Panc1 (cell line): Measurements from ENCODE around the gene B4GALT6. TPM values are rescaled to one million over a fixed set of nuclear protein-coding genes. Genes with fewer than 3 reads are reported as not detected.

Experiments used
- ATAC-seq: fragments of 200-7000 bp; cut with Tn5 transposase; 2 replicates; pipeline ENCODE4 v1.9.1; 2020; ENCODE audit warnings: mild to moderate bottlenecking, moderate library complexity
- BruUV-seq: library from RNA; stranded (reverse); fragments of 400-500 nt; replicated peaks from 2 replicates; lab custom pipeline; 2021; lab: Mats Ljungman, UMichigan
- CTCF ChIA-PET: fragments of 300-600 bp; sonication (Branson Sonifier 250); formaldehyde crosslinking; loops from one replicate; lab custom pipeline; 2022; ENCODE audit warnings: antibody characterized with exemption; lab: Charles Lee
- POLR2A ChIA-PET: fragments of 300-600 bp; sonication (Branson Sonifier 250); formaldehyde crosslinking; loops from one replicate; lab custom pipeline; 2022; ENCODE audit warnings: antibody characterized with exemption; lab: Charles Lee
- DNase-seq: peaks from one replicate; pipeline ENCODE4 v3.0.0-alpha.2; 2010; ENCODE audit warnings: low read depth, low spot score
- H3K27ac ChIP-seq: 2 replicates; pipeline ENCODE4 v1.5.1; 2011; ENCODE audit warnings: mild to moderate bottlenecking, low read length, inconsistent platforms
- H3K27me3 ChIP-seq: fragments of 200-500 bp; sonication (Bioruptor generic); 2 replicates; pipeline ENCODE4 v1.6.0; 2014; ENCODE audit warnings: low read length, inconsistent platforms; ENCODE audit not compliant: control insufficient read depth, insufficient read depth
- H3K36me3 ChIP-seq: fragments of 200-500 bp; sonication (Bioruptor generic); 2 replicates; pipeline ENCODE4 v1.5.1; 2014; ENCODE audit warnings: inconsistent platforms, mild to moderate bottlenecking, low read length, moderate library complexity; ENCODE audit not compliant: control insufficient read depth, insufficient read depth
- H3K4me1 ChIP-seq: 2 replicates; pipeline ENCODE4 v1.5.1; 2011; ENCODE audit warnings: inconsistent platforms, mild to moderate bottlenecking, low read length, moderate library complexity; ENCODE audit not compliant: control insufficient read depth, insufficient read depth
- H3K4me3 ChIP-seq, 2 experiments: 2 replicates each; pipeline ENCODE4 v1.5.1; 2011 to 2012; ENCODE audit warnings: low read depth in 2 of 2, low read length in 2 of 2, mild to moderate bottlenecking in 2 of 2, inconsistent platforms in 1 of 2, moderate library complexity in 1 of 2
- H3K9me3 ChIP-seq: fragments of 200-500 bp; sonication (Bioruptor generic); 2 replicates; pipeline ENCODE4 v1.5.1; 2014; ENCODE audit warnings: low read depth, mild to moderate bottlenecking, inconsistent platforms, low read length, moderate library complexity; ENCODE audit not compliant: control insufficient read depth, insufficient read depth
- POLR2AphosphoS5 ChIP-seq: IDR thresholded peaks from 2 replicates; pipeline ENCODE4 v1.6.1; 2012; ENCODE audit warnings: mild to moderate bottlenecking, low read depth, low read length, moderate library complexity
- REST ChIP-seq, 2 experiments: IDR thresholded peaks; 2 replicates each; pipeline ENCODE4 v1.6.1; 2011 to 2012; ENCODE audit warnings: low read depth in 2 of 2, control low read depth in 1 of 2, low read length in 1 of 2, mild to moderate bottlenecking in 1 of 2, moderate library complexity in 1 of 2; ENCODE audit not compliant: insufficient read depth in 1 of 2
- SIN3A ChIP-seq: IDR thresholded peaks from 2 replicates; pipeline ENCODE4 v1.6.1; 2012; ENCODE audit warnings: low read depth, mild to moderate bottlenecking, low read length, moderate library complexity, borderline replicate concordance; ENCODE audit not compliant: insufficient read depth
- TCF7L2 ChIP-seq: IDR thresholded peaks from 2 replicates; pipeline ENCODE4 v1.6.1; 2011; ENCODE audit warnings: mild to moderate bottlenecking, low read depth, low read length, inconsistent platforms
- in situ Hi-C: cut with HindIII; loops from 2 replicates; pipeline ENCODE4 v1.10.0; 2016; ENCODE audit warnings: low sequenced_read_pairs, low pct_unique_long_range_greater_than_20kb
- intact Hi-C: fragments of 100-400 bp; cut with micrococcal nuclease; formaldehyde crosslinking; loops from one replicate; pipeline ENCODE4 v1.10.0; 2022; ENCODE audit not compliant: unreplicated experiment
- total RNA-seq: library from RNA; stranded (reverse); gene quantifications from one replicate; pipeline ENCODE4 v1.2.1, GENCODE V29; 2021; ENCODE audit not compliant: unreplicated experiment
- TF ChIP-seq, protein P1 (sequence below): fragments of 450-650 bp; IDR thresholded peaks from 2 replicates; pipeline ENCODE4 v1.5.1; 2017; ENCODE audit warnings: mild to moderate bottlenecking

Gene B4GALT6
- total RNA-seq, 1 experiment from 2014 or later = 36.3 TPM

- ChIA-PET CTCF (no interaction called here), POLR2A (no interaction called here)
- TF ChIP-seq, protein P1, sequence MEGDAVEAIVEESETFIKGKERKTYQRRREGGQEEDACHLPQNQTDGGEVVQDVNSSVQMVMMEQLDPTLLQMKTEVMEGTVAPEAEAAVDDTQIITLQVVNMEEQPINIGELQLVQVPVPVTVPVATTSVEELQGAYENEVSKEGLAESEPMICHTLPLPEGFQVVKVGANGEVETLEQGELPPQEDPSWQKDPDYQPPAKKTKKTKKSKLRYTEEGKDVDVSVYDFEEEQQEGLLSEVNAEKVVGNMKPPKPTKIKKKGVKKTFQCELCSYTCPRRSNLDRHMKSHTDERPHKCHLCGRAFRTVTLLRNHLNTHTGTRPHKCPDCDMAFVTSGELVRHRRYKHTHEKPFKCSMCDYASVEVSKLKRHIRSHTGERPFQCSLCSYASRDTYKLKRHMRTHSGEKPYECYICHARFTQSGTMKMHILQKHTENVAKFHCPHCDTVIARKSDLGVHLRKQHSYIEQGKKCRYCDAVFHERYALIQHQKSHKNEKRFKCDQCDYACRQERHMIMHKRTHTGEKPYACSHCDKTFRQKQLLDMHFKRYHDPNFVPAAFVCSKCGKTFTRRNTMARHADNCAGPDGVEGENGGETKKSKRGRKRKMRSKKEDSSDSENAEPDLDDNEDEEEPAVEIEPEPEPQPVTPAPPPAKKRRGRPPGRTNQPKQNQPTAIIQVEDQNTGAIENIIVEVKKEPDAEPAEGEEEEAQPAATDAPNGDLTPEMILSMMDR = no peak
- TF ChIP-seq TCF7L2 (no peak), POLR2AphosphoS5 (no peak), SIN3A (no peak)
- H3K27me3 ChIP-seq = no peaks in the 10 kb centered on the region
- ATAC-seq (no peak), DNase-seq (no peak)
- H3K27ac ChIP-seq = no peak overlapping the region
- H3K4me3 ChIP-seq = no peak overlapping the region
- intact Hi-C loops (no loop called here), in situ Hi-C loops (no loop called here)
- no TSS peak for BruUV-seq
- H3K9me3 ChIP-seq = no peaks in the 10 kb centered on the region
- H3K4me1 ChIP-seq = no peaks in the 10 kb centered on the region
- no peaks in the 10 kb centered on the region for H3K36me3 ChIP-seq
These were observed 105.0 kb downstream of the B4GALT6 start for GRCh38 chr18:31579375-31579774.

GRCh38 chr18:31578126-31578525 lies 106.3 kb downstream of the B4GALT6 start:
- no peaks in the 10 kb centered on the region for H3K27me3 ChIP-seq
- BruUV-seq = no TSS peak
- in situ Hi-C loops = no loop called here
- TF ChIP-seq REST (IDR thresholded peaks at IDR 0.05; ENCODE audit: insufficient read depth in 1 of 2, low read depth in 2 of 2, low read length in 1 of 2) (no peak), POLR2AphosphoS5 (no peak), SIN3A (no peak), TCF7L2 (no peak)
- TF ChIP-seq, protein P1 = no peak
- intact Hi-C loops = no loop called here
- H3K36me3 ChIP-seq = no peaks in the 10 kb centered on the region
- no peaks in the 10 kb centered on the region for H3K9me3 ChIP-seq
- ChIA-PET CTCF (no interaction called here), POLR2A (no interaction called here)
- H3K27ac ChIP-seq = no peak overlapping the region
- ATAC-seq = no peak
- no peak for DNase-seq
- H3K4me1 ChIP-seq = no peaks in the 10 kb centered on the region
- no peak overlapping the region for H3K4me3 ChIP-seq
